ENCODE data around the gene DLGAP4. TPM values are rescaled to one million over a fixed set of nuclear protein-coding genes. Genes with fewer than 3 reads are reported as not detected.

DLGAP4 gene
- polyA plus RNA-seq, 1 donor (not counting 4 experiments of a cell fraction or from before 2014, with no cell fraction given), result 9.6 TPM

- no peaks in the 10 kb centered on the region for H4K20me1 ChIP-seq (ENCODE audit: control insufficient read depth, extremely low read depth, insufficient read depth, low read length)
- no peaks in the 10 kb centered on the region for H3K27me3 ChIP-seq (ENCODE audit: control insufficient read depth, extremely low read depth, insufficient read depth, low read length)
- H3K4me1 ChIP-seq (ENCODE audit: control insufficient read depth, extremely low read depth, insufficient read depth, low read length), result no peaks in the 10 kb centered on the region
- dilution Hi-C loops (cut with MboI; ENCODE audit: extremely low pct_ligation_motif_present, low sequenced_read_pairs), result no loop called here
- no peaks in the 10 kb centered on the region for H3K36me3 ChIP-seq (ENCODE audit: control insufficient read depth in 2 of 2, extremely low read depth in 1 of 2, insufficient read depth in 2 of 2, low read length in 2 of 2)
- H2AFZ ChIP-seq (ENCODE audit: control insufficient read depth, low read length), result no peak overlapping the region
- H3K4me3 ChIP-seq (ENCODE audit: control insufficient read depth in 2 of 3, extremely low read depth in 1 of 3, insufficient read depth in 2 of 3, low read depth in 1 of 3, low read length in 3 of 3), result no peak overlapping the region
- DNase-seq (ENCODE audit: low read depth, low spot score) (no peak), FAIRE-seq (no peak)
- no peak for TF ChIP-seq CTCF (optimal IDR thresholded peaks at IDR 0.05 in 1 of 3, IDR thresholded peaks at IDR 0.05 in 1 of 3, conservative IDR thresholded peaks at IDR 0.05 in 1 of 3; ENCODE audit: extremely low read depth in 1 of 3, insufficient read depth in 2 of 3, low read length in 3 of 3)
- no peak for TF ChIP-seq EZH2 (IDR thresholded peaks at IDR 0.05; ENCODE audit: low read length)
- no peaks in the 10 kb centered on the region for H3K79me2 ChIP-seq (ENCODE audit: control insufficient read depth, insufficient read depth, low read length)
- no peaks in the 10 kb centered on the region for H3K9me3 ChIP-seq (ENCODE audit: control insufficient read depth, low read depth, low read length)
- H3K9me1 ChIP-seq (ENCODE audit: control insufficient read depth, extremely low read depth, insufficient read depth, low read length), result no peaks in the 10 kb centered on the region
- H3K9ac ChIP-seq (ENCODE audit: control insufficient read depth, extremely low read depth, insufficient read depth, low read length), result no peak overlapping the region
- no peak overlapping the region for H3K27ac ChIP-seq (ENCODE audit: control insufficient read depth, insufficient read depth, low read length)
- no peak overlapping the region for H3K4me2 ChIP-seq (ENCODE audit: control insufficient read depth, extremely low read depth, insufficient read depth, low read depth, low read length)
Measured at GRCh38 chr20:36319356-36320260, 13.5 kb downstream of the DLGAP4 start.

GRCh38 chr20:36320261-36320897 lies 14.2 kb downstream of the DLGAP4 start:
- Histone ChIP-seq H3K4me3 (ENCODE audit: control insufficient read depth in 2 of 3, extremely low read depth in 1 of 3, insufficient read depth in 2 of 3, low read depth in 1 of 3, low read length in 3 of 3) (no peak overlapping the region), H3K79me2 (ENCODE audit: control insufficient read depth, insufficient read depth, low read length) (no peaks in the 10 kb centered on the region), H3K36me3 (ENCODE audit: control insufficient read depth in 2 of 2, extremely low read depth in 1 of 2, insufficient read depth in 2 of 2, low read length in 2 of 2) (no peaks in the 10 kb centered on the region), H3K27me3 (ENCODE audit: control insufficient read depth, extremely low read depth, insufficient read depth, low read length) (no peaks in the 10 kb centered on the region), H3K9me3 (ENCODE audit: control insufficient read depth, low read depth, low read length) (no peaks in the 10 kb centered on the region), H3K4me1 (ENCODE audit: control insufficient read depth, extremely low read depth, insufficient read depth, low read length) (no peaks in the 10 kb centered on the region), H3K27ac (ENCODE audit: control insufficient read depth, insufficient read depth, low read length) (no peak overlapping the region), H4K20me1 (ENCODE audit: control insufficient read depth, extremely low read depth, insufficient read depth, low read length) (no peaks in the 10 kb centered on the region), H2AFZ (ENCODE audit: control insufficient read depth, low read length) (no peak overlapping the region), H3K4me2 (ENCODE audit: control insufficient read depth, extremely low read depth, insufficient read depth, low read depth, low read length) (no peak overlapping the region), H3K9me1 (ENCODE audit: control insufficient read depth, extremely low read depth, insufficient read depth, low read length) (no peaks in the 10 kb centered on the region), H3K9ac (ENCODE audit: control insufficient read depth, extremely low read depth, insufficient read depth, low read length) (no peak overlapping the region)
- FAIRE-seq, result no peak
- dilution Hi-C loops (cut with MboI; ENCODE audit: extremely low pct_ligation_motif_present, low sequenced_read_pairs), result no loop called here
- no peak for DNase-seq (ENCODE audit: low read depth, low spot score)
- TF ChIP-seq CTCF (optimal IDR thresholded peaks at IDR 0.05 in 1 of 3, IDR thresholded peaks at IDR 0.05 in 1 of 3, conservative IDR thresholded peaks at IDR 0.05 in 1 of 3; ENCODE audit: extremely low read depth in 1 of 3, insufficient read depth in 2 of 3, low read length in 3 of 3), result no peak
- TF ChIP-seq EZH2 (IDR thresholded peaks at IDR 0.05; ENCODE audit: low read length), result no peak
